Frontal cortex (tissue), 4 donors: ENCODE measurements around the gene CAPZB. TPM values are rescaled to one million over a fixed set of nuclear protein-coding genes. Genes with fewer than 3 reads are reported as not detected.

Experiments used
- DNase-seq, 2 donors: peaks; one replicate each; pipeline ENCODE4 v3.0.0; 2012; ENCODE audit warnings: low spot score in 2 of 2
- FAIRE-seq: peaks from 2 replicates; lab custom pipeline; 2012; peaks lifted over from hg19 to GRCh38; lab: Jason Lieb, UNC
- total RNA-seq: library from RNA; depleted of rRNA; stranded (reverse); fragments of >200 nt; gene quantifications from one replicate; pipeline ENCODE4 v1.2.3, GENCODE V29; 2014
- donor health status: control.
- donor health status: control.
- donor health status: control.

CAPZB gene
- total RNA-seq, 1 donor from 2014 or later: 47.7 TPM

- DNase-seq: no peak
- FAIRE-seq: no peak
Measured at GRCh38 chr1:19343617-19344350, 141.6 kb downstream of the CAPZB start.

DNA sequence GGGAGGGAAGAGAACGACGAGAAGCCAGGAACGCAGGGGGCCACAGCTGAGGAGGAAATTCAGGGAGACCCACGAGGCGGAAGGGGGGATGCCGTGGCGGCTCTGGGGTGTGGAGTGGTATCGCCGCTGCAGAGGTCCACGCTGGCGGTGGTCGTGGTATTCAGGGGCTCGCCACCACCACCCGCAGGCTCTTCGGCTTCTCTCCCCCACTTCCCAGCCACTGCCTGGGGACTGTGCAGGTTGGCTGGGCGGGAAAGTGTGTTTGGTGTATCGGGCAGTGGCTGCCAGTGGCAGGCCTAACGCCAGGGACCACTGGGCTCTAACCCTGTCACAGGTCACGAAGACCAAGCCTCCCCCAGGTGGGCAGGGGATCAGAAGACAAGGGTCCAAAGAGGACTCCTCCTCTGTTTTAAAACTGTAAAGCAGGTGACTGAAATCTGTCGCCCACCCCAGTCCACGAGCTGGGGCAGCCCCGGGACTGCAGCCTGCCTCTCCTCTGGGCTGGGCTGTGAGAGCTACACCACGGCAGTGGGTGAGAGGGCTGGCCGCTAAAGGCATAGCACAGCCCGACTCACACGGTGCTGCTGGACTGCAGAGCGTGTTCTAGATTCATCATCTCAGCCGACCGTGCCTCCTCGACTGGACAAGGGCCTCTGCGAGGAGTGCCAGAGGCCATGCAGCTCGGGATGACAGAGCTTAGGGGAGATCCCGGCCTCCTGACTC lies 142.3 kb downstream of the CAPZB start:
- no peak for FAIRE-seq

DNA sequence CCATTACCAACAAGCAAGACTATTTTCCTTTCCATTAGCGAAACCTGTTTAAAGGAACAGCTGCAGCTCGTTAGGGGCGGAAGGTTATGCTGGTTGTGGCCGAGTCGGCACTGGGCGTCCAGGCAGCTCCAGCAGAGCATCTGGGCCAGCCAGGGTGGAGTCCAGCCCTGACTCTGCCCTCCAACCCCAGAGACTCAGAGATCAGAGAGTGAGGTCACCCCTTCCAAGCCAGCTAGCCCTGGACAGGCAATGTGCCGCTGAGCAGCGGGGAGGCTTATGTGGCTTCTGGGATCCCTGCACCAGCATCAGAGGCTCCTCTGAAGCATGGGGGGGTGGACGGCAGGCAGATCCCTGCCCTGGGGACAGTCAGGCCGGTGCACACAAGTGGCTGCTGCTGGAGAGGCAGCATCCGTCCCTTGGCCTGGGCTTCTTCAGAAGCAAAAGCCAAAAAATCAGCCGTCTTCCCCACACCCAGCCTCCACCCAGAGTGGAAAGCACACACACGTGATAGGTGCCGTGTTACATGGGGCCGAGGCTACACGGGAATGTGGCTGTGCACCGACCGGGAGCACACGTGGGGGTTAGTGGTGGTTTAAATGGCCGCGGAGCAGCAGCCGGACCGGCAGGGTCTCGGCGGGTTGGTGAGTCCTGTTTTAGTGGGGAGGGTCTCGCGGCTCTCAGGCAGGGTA lies 143.1 kb downstream of the CAPZB start:
- FAIRE-seq: no peak
- DNase-seq: no peak

More for the DNA sequence above, 142.3 kb downstream of the CAPZB start:
- no peak for DNase-seq

GRCh38 chr1:19341201-19342061 lies 143.9 kb downstream of the CAPZB start:
- FAIRE-seq: no peak
- peak; percentile 66 to 83 for DNase-seq

- no peak for FAIRE-seq
- no peak for DNase-seq
Measured at GRCh38 chr1:19340387-19340937, 144.9 kb downstream of the CAPZB start.

DNA sequence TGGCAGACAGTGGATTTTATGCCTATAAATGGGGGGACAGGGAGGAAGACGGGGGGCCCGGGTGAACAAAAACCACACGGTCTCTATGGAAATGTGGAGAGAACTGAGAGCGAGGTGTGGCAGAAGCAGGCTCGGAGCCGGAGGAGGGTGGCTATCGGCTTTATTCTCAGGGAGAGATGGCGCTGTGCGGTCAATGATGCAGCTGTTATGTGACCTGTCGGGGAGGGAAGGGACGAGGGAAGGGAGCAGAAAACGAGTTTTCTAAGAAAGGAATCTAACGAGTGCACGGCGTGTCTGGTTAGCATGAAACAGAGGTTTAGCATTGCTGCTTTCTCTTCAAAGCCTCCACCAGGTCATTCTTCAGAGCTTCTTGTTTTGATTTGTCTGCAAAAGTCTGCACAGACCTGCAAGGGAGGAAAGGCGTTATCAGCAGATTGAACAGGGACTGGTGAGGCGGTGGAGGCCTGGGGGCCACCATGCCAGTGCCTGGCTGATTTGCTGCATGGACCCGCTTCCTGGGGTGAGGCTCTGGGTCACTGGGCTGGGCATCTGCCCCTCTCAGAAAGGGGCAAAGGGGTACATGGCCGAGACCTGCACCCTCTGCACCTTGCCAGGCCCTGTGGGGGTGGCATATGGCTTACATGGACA lies 146.0 kb downstream of the CAPZB start:
- DNase-seq: no peak

GRCh38 chr1:19338323-19338762 lies 147.0 kb downstream of the CAPZB start:
- DNase-seq (no peak), FAIRE-seq (no peak)

More for the DNA sequence above, 146.0 kb downstream of the CAPZB start:
- no peak for FAIRE-seq

- no peak for DNase-seq
- FAIRE-seq: no peak
Measured at GRCh38 chr1:19337289-19337688, 148.1 kb downstream of the CAPZB start.

GRCh38 chr1:19336543-19336942 lies 148.8 kb downstream of the CAPZB start:
- FAIRE-seq (no peak), DNase-seq (no peak)

GRCh38 chr1:19333587-19334354 lies 151.6 kb downstream of the CAPZB start:
- DNase-seq (no peak), FAIRE-seq (no peak)

DNA sequence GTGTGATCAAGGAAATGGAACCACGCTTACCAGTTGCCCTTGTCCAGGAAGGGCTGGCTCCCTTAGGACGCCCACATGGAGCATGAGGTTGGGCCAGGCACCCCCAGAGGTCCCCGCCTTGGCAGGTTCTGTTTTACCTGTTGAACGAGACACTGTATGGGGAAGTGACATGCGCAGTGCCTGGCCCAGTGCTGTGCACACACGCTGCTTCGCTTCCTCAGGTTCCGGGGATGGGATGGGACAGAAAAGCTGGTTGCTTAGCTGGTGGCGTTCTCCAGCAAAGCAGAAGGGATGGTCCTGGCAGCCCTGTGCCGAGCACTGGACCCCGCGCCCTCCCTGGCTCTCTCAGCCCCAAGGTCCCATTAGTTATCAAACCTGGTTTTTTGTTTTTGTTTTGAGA lies 152.5 kb downstream of the CAPZB start:
- no peak for FAIRE-seq
- no peak for DNase-seq

DNA sequence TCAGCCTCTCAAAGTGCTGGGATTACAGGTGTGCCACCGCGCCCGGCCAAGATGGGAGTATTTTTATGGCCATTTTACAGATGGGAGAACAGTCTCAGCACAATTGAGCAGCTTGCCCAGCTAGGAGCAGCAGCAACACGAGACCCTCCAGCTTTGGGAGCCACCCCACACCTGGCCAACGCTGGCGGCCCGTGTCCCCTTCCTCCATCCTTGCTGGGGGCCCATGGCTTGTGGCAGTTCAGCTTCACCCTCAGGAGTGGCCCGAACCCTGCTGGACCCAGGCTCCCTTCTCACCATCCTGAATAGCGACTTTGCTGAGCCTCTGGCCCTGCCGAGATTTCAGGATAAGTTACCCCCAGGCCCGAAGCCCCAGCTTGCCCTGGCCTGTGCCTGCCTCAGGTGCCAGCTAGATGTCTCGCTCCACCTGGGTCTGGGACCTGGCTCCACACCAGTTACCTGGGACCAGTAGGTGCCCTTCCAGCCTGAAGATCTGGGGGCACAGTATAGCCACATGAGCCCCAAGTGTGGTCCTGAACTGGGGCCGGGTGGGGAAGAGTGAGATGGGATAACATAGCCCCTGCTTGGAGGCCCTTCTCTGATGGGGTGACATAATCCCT lies 154.0 kb downstream of the CAPZB start:
- DNase-seq (no peak), FAIRE-seq (no peak)

- DNase-seq (no peak), FAIRE-seq (no peak)
Measured at GRCh38 chr1:19330449-19331135, 154.7 kb downstream of the CAPZB start.

- DNase-seq (no peak), FAIRE-seq (no peak)
Measured at GRCh38 chr1:19329611-19330010, 155.7 kb downstream of the CAPZB start.

- DNase-seq (no peak), FAIRE-seq (no peak)
Measured at GRCh38 chr1:19329188-19329587, 156.2 kb downstream of the CAPZB start.

DNA sequence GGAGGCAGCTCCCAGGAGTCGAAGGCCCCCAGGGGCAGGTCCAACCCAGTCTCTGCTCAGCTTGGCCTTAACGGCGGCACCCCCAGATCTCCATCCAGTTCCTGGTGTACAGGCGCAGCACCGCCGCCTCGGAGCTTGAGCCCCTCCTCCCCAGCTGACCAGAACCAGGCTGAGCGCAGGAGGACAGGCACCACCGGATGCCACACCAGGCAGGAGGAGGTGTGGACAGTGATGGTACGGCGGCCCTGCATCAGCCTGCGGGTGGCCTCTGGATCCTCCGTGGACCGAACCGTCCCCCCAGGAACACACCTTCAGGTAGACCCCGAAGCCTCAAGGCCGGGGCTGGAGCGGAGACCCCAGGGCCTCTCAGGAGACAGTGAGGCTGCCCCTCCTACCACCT lies 156.9 kb downstream of the CAPZB start:
- FAIRE-seq (no peak), DNase-seq (no peak)

DNA sequence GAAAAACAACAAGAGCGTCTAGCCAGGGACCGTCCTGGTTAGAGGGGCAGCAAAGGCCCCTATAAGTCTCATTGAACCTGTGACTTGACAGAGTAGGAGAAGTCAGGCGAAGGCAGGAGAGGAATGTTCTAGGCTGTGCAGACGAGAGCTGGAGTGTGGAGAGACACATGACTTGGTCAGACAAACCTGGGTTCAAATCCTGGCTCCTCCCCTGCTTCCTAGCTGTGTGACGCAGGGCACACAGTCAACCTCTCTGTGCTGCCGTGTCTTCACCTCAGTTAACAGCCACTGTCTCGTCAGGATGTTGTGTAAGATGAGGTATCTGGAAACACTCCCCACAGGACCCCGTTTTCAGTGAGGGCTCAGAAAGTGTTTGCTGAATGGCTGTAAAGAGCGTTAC lies 157.6 kb downstream of the CAPZB start:
- DNase-seq (no peak), FAIRE-seq (no peak)
